Peyer's patch (tissue), 4 donors: ENCODE data around the gene RBM12.

Experiments
- POLR2A ChIP-seq, 2 donors: fragments of 450-650 bp; IDR thresholded peaks; one replicate each; pipeline ENCODE4 v1.5.1; 2017; ENCODE audit warnings: antibody characterized with exemption in 2 of 2, mild to moderate bottlenecking in 2 of 2, moderate library complexity in 2 of 2
- TF ChIP-seq, protein P1 (sequence below), 6 experiments: fragments of 450-650 bp in 4 of 6; fragments of 200-600 bp in 2 of 6; sonication (generic) in 1 of 6; IDR thresholded peaks; one replicate each; pipeline ENCODE4 v1.5.1; 2017 to 2019; ENCODE audit warnings: antibody characterized with exemption in 6 of 6, mild to moderate bottlenecking in 3 of 6, moderate library complexity in 1 of 6

DNA sequence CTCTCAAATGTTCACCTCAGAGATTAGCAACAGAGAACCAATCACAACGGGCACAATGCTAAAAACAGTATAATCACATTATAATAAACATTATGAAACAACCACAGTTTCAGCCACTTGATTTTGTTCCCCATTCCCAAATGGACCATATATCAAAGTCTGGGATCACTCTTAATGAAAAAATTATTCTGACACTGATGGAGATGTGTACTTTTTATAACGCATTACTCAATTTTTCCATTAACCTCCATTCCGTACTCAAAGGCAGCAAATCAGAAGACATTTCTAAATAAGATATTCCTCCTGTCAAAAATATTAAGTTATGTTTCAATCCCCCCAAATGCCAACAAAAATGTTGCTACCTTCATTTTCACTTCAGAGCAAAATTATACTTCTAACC, 2.8 kb downstream of the RBM12 start:
- TF ChIP-seq, protein P1, sequence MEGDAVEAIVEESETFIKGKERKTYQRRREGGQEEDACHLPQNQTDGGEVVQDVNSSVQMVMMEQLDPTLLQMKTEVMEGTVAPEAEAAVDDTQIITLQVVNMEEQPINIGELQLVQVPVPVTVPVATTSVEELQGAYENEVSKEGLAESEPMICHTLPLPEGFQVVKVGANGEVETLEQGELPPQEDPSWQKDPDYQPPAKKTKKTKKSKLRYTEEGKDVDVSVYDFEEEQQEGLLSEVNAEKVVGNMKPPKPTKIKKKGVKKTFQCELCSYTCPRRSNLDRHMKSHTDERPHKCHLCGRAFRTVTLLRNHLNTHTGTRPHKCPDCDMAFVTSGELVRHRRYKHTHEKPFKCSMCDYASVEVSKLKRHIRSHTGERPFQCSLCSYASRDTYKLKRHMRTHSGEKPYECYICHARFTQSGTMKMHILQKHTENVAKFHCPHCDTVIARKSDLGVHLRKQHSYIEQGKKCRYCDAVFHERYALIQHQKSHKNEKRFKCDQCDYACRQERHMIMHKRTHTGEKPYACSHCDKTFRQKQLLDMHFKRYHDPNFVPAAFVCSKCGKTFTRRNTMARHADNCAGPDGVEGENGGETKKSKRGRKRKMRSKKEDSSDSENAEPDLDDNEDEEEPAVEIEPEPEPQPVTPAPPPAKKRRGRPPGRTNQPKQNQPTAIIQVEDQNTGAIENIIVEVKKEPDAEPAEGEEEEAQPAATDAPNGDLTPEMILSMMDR (IDR thresholded peaks at IDR 0.05) = no peak
- no peak for TF ChIP-seq POLR2A (IDR thresholded peaks at IDR 0.05)
